GM19395 (cell line): ENCODE measurements around the gene ZFAND3.
"Not testable (repeated sequence)": the region's sequence is repeated elsewhere in the genome, so short reads cannot be mapped to it uniquely, and the experiment has no call there.

Experiments
- ATAC-seq: cut with Tn5 transposase; IDR thresholded peaks from one replicate; pipeline ENCODE4 v1.9.1; 2021; ENCODE audit warnings: mild to moderate bottlenecking, moderate library complexity; ENCODE audit not compliant: unreplicated experiment

ZFAND3 gene

DNA sequence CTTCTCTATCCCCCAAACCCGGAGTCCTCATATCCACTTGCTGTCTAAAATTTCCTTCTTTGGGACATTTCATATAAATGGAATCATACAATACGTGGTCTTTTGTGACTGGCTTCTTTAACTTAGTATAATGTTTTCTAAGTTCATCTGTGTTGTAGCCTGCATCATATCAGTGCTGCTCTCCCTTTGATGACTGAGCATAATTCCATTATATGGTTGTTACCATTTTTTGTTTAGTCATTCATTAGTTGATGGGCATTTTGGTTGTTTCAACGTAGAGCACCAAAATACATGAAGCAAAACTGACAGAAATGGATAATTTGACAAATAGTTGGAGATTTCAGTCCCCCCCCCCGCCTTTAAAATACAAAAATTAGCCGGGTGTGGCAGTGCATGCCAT lies 71.5 kb downstream of the ZFAND3 start:
- ATAC-seq, result no peak

DNA sequence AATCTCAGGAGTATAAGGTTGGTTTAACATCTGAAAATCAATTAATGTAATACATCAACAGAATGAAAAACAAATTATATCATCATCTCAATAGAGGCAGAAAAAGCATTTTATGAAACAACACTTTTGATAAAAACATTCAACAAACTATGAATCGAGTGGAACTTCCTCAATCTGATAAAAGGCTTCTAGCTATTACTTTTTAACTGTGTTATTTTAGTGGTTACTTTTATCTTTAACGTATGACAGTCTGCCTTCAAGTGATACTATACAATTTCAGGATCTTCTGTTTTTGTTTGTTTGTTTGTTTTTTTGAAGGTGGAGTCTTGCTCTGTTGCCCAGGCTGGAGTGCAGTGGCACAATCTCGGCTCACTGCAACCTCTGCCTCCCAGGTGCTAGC lies 73.7 kb downstream of the ZFAND3 start:
- ATAC-seq, result no peak

DNA sequence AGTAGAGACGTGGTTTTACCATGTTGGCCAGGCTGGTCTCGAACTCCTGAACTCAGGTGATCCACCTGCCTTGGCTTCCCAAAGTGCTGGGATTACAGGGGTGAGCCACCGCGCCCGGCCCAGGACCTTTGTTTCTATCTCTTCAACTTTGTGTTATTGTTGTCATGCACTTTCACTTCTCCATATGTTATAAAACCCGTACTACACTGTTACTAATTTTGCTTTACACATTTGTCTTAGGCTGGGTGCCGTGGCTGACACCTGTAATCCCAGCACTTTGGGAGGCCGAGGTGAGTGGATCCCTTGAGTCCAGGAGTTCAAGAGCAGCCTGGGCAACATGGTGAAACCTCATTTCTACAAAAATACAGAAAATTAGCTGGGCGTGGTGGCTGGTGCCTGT lies 74.2 kb downstream of the ZFAND3 start:
- ATAC-seq, result not testable (repeated sequence)

DNA sequence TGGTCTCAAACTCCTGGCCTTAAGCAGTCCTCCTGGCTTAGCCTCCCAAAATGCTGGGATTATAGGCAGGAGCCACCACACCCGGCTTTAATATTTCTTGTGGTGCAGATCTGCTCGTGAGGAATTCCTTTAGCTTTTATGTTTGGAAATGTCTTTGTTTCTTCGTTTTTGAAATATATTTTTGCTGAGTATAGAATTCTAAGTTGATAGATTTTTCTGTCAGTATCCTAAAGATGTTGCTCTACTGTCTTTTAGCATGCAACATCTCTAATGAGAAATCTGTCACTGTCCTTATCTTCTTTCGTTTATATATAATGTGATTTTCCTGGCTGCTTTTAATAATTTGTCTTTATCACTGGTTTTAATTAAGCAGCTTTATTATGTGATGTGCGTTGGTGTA lies 75.1 kb downstream of the ZFAND3 start:
- ATAC-seq, result no peak

DNA sequence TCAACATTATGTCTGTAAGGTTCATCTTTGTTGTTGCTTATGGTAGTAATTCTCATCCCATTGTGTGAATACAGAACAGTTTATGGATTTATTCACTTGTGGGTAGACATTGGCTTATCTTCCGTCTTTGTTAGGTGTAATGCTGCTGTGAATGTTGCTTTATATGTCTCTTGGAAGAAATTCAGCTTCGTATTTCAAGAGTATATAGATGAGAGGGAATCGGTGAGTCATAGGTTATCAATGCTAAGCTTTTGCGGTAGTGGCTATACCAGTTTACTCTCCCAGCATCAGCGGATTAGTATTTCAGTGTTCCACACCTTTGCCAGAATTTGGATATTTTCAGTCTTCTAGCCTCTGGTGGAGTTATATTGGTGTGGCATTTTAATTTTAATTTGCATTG lies 77.8 kb downstream of the ZFAND3 start:
- ATAC-seq, result no peak

DNA sequence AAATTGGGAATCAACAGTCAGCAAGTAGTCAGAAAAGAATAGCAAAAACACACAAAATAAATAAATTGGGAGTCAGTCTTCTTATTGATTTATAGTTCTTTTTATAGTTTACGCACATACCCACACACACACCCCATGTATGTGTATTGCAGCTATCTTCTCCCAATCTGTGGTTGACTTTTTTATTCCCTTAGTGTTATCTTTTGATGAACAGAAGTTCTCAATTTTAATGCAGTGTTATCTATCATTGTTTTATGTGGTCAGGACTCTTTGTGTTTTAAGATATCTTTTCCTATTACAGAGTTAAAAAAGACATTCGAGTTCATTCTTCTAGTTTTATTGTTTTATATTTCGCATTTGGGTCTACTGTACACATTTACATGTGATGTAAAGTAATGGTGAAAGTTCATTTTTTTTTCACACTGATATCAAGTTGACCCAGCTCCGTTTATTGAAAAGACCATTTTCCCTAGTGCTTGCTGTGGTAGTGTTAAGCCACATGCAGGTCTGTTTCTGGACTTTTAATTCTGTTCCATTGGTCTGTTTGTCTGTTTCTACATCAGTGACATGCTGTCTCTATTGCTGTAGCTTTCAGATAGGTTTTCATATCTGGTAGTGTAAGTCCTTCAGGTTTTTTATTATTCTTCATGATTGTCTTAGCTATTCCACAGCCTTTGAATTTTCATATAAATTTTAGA lies 78.4 kb downstream of the ZFAND3 start:
- ATAC-seq, result no peak

DNA sequence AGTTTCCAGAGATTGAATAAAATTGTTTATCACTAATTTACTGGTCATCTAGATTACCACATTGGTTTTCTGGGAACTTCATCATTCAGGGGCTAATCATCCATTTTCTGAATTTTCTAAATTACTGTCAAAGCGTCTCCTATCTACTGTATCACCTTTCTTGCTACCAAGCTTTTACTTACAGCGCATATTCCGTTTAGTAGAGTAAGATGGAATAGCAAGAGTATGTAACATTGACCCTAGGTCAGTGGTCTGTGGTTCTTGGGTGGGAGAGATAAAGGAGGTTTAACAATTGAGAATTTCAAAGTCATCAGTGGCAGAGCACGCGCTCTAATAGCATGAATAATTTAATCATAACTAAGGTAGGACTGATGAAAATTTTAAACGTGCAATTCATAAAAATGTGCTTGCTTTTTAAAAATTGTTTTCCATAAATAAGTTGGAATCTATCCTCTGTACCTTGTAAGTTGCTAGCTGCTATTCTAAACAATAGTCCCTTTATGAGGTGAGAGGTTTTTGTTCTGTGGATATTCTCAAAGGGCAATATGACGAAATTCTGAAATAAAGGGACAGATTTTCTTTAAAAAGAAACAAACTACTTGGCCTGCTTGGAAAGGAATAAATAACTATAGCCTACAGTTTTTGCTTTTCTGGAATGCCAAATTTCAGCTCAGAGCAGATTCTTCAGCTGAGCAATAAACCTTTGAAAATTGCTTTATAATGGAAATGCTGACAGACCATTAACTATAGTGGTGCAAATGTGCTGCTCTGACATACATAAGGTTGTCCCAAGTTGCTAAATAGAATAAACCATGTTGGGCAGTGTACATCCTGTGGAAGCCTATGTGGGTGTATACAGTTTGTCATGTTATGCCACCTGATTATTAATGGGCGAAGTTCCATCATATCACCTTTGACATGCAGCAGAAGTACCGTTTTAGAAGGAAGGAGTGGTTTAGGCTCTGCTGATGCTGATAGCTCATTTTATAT lies 84.1 kb downstream of the ZFAND3 start:
- ATAC-seq, result no peak

DNA sequence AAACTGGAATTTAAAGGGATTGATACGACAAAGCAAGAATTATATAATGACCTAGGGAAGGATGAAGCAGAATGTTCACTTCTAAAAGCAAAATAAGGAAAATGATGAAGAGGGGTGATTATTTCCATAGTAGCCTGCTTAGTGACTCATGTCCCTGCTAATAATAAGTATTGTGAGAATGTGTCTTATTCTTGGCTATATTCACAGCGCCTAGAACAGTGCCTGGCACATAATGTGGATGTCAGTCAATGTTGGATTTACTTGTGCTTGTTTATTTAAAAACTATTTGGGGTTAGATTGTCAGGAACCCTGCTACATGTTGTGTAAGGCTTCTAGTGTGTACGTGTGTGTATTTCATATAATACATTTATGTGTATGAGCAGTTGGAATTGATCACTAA lies 85.1 kb downstream of the ZFAND3 start:
- ATAC-seq, result no peak

DNA sequence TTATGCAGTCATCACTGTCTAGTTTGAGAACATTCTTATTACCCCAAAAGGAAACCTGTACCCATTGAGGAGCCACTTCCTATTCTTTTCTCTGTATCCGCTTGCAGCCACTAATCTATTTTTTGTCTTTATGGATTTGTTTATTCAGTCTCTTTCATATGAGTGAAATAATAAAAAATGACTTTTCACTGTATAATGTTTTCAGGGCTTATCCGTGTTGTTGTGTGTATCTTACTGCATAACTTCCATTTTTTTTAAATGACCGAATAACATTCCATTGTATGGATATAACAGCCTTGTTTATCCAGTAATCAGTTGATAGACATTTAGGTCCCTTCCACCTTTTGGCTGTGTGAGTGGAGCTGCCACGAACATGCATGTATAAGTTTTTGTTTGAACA lies 86.6 kb downstream of the ZFAND3 start:
- ATAC-seq, result no peak

DNA sequence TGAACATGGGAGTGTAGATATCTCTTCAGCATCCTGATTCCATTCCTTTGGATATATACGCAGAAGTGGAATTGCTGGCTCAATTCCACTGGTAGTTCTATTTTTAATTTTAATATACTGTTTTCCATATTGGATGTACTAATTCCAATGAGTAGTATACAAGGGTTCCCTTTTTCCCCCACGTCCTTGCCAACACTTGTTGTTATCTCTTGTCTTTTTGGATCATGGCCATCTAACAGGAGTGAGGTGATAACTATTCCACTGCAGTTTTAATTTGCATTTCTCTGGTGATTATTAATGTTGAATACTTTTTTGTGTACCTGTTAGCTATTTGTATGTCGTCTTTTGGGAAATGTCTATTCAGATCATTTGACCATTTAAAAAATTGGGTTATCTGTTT lies 91.5 kb downstream of the ZFAND3 start:
- ATAC-seq, result no peak

DNA sequence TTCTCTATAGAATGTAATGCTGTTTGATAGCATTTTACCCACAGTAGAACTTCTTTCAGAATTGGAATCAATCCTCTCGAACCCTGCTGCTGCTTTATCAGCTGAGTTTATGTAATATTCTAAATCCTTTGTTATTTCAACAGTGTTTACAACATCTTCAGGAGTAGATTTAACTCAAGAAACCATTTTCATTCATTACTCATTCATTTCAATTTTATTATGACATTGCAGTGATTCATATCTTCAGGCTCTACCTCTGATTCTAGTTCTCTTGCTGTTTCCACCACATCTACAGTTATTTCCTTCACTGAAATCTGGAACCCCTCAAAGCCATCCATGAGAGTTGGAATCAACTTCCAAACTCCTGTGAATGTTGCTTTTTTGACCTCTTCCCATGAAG lies 93.7 kb downstream of the ZFAND3 start:
- ATAC-seq, result no peak

DNA sequence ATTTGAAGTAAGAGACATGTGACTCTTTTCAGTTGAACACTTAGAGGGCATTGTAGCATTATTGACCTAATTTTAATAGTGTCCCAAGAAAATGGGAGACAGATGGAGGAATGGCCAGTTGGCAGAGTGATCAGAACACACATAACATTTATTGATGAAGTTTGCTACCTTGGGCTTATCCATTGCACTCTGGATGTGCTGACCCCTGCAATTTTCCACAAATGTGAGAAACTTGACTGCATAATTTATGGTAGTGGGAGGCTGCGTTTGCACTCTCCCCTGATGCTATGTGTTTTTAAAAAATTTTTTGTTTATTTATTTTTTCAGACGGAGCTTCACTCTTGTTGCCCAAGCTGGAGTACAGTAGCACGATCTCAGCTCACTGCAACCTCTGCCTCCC lies 95.9 kb downstream of the ZFAND3 start:
- ATAC-seq, result no peak

DNA sequence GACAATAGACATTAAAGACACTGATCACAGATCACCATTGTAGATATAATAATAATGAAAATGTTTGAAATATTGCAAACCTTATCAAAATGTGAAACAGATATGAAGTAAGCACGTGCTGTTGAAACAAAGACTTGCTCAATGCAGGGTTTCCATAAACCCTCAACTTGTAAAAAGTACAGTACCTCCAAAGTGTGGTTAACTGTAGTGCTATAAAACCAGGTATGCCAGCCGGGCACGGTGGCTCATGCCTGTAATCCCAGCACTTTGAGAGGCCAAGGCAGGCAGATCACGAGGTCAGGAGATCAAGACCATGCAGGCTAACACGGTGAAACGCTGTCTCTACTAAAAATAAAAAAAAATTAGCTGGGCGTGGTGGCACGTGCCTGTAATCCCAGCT lies 96.6 kb downstream of the ZFAND3 start:
- ATAC-seq, result no peak

DNA sequence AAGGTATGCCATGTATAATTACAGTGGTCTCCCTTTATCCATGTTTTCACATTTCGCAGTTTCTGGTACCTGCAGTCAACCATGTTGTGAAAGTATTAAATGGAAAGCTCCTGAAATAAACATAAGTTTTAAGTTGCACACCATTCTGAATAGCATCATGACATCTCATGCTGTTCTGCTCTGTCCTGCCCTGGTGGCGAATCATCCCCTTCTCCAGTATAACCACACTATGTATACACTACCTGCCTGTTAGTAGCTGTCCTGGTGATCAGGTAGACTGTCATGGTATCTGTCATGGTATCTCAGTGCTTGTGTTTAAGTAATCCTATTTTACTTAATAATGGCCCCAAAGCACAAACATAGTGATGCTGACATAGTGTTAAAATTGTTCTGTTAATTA lies 97.1 kb downstream of the ZFAND3 start:
- ATAC-seq, result no peak

DNA sequence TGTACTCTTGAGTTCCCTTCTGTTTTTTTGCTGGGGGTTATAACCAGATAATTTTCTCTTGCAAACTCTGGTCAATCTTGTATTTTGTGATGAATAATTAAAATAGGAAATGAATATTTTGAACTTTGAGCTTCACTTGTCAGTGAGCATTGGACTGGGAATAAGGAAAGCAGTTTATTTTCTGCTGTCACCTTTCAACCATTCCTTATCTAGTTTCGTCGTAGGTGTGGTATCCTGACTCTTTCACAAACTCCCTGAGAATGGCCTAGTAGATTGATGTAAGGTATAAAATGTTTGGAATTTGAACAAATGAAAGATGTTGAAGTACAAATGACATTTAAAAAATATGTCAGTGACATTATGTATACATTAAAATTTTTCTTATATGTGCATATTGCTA lies 98.0 kb downstream of the ZFAND3 start:
- no peak for ATAC-seq

DNA sequence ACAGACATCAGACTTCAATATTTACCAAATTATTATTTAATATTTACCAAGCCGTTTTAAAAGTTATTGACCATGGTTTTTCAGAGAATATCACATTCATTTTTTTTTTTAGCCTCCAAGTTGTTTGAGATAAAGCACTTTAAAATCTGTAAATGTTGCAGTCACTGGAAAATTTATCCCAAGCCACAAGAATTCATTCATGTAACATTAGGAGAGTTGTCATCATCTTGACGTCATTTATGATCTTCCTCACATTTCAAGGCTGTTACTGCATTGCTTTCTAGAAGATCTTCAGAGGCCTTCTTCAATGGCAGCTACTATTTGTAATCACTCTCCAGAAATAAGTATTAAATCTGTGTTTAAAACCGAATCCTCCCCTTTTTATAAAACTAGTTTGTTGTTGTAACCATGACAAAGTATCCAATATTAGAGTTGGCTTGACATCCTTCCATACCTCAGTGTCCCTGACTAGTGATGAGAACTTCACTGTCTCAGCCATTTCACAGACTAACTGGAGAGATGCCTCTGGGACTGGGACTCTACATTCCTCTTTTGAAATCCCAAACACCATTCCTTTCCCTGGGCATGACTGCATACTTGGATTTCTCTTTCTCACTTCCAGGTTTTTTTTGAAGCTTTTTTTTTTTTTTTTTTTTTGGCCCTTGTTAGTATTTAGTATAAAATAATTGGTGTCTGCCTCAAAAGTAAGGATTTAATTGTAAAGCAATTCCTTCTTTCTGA lies 100.1 kb downstream of the ZFAND3 start:
- no peak for ATAC-seq

DNA sequence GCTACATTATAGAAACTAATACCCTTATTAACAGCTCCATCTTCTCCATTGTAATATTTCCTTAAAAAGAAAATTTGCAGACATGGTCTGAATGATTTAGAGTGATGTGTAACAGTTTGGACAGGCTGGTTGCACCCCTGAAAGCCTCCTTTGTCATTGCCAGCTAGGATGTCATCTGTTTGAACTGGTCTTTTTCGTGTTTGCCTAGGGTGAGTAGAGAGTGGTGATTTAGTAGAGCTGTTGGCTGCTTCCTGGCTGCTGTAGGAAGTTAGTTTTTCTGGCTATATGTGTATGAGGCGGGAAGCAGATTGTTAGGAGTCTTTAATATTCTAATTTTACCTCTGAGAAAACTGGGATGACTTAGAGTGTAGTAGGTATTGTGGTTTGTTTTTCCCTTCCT lies 101.1 kb downstream of the ZFAND3 start:
- ATAC-seq, result no peak

DNA sequence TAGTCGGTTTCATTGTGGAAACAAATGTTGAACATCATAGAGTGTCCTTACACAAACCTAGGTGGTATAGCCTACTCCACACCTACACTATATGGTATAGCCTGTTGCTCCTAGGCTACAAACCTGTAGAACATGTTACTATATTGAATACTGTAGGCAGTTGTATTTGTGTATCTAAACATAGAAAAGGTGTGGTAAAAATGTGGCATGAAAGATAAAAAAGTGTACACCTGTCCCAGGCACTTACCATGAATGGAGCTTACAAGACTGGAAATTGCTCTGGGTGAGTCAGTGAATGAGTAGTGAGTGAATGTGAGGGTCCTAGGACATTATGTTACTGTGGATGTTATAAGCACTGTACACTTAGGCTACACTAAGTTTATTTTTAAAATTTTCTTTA lies 103.0 kb downstream of the ZFAND3 start:
- ATAC-seq, result no peak

DNA sequence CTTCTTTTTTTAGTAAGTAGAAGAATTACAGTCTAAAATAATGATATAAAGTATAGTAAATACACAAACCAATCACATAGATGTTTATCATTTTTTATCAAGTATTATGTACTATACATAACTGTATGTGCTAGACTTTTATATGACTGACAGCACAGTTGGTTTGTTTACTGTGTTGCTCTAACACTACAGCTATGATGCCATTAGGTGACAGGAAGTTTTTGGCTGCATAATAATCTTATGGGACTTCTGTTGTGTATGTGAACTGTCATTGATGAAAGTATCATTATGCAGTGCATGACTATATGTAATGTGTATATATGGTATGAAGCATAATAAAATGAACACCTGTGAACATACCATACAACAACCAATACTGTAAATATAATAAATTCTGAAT lies 104.0 kb downstream of the ZFAND3 start:
- no peak for ATAC-seq

DNA sequence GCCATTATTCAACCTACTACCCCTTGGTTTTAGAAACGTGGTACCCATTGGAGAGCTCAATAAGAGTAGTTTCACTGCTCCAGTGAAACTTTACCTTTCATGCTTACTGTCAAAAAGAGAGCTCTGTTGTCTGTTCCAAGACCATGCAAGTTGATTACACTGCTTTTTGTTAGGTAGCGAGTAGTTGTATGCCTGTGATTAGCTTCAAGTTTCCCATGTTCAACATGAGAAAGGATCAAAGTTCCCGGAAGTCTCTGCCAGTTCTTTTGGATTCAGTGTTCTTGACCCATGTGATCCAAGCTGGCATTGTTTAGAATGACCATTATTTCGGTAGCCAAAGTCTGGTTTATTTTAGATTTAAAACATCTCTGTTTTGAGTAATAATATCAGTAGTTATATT lies 107.1 kb downstream of the ZFAND3 start:
- no peak for ATAC-seq

DNA sequence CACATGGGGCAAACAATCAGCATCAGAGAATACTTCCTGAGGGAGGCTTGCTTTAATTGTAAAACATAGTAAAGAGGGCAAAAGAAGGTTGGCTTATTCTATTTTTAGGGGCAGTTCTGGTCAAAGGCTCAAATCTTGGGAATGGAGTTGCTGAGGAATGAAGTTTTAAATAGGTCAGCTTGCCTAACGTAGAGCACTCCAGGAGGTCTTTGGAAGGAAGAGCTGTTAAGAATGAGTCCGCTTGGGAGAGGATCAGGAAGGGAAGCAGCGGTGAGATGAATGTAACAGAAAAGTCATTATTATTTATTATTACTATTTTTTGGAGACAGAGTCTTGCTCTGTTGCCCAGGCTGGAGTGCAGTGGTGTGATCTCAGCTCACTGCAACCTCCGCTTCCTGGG lies 108.7 kb downstream of the ZFAND3 start:
- no peak for ATAC-seq
